ENCODE data around the gene GALNT2.

GALNT2 gene

DNA sequence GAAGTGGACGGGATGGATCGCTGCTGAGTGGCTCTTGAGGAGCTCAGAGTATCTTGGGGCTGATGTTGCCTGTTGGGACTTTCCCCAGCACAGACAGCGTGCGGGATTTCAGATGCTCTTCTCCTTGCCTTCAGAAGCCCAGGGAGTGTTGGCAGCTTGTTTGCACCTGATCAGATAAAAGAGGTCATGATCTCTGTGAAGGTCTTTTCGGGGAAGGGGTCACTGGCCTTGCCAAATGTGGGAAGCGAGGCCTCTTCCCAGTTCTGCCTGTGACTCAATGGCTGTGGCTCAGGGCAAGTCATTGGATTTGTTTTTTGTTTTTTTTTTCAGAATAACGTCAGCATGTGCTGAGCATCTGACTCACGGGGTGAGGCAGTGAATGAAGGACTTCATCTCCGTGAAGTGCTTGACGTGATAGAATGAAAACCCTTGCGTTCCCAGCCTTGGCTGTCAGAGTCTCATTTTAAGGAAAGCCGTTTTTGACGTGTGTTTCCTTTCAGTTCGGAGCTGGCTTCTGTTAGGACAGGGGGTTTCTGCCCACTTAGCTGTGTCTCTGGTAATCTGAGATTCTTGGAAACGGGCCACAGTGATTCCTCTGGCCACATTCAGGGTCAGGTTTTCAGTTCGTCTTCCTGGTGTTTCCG lies 46.7 kb downstream of the GALNT2 start:
- peak in 2 of 4 experiments; percentile 16 to 27 for DNase-seq

DNA sequence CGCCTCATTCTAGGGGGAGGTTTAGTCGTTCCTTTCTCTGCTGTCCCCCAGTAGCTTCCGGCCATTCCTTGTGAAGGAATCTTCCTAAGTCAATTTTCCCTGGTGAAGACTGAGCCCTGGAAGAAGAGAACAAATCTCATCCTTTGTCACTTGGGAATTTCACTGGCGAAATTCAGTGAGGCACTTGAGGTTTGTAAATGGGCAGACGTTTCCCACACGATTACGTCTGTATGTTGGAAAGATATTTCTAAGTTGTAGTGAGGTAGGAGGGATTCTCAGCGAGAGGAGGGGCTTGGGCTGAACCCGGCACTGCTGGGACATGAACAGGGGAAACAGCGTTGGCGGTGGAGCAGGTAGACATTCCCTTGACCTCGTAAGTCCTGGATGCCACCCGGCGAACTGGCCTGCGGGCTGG lies 47.2 kb downstream of the GALNT2 start:
- DNase-seq = no peak

DNA sequence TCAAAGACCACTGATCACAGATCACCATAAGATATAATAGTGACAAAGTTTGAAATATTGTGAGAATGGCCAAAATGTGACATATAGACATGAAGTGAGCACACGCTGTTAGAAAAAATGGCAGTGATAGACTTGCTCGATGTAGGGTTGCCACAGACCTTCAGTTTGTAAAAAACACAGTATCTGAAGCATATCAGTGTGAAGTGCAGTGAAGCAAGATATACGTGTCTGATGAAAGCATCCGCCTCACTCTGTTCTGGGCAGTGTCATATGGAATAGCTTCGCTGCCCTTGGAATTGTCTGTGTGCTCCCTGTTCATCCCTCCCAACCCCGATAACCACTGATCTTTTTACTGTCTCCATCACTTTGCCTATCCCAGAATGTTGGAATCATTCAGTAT lies 50.7 kb downstream of the GALNT2 start:
- no peak for DNase-seq

DNA sequence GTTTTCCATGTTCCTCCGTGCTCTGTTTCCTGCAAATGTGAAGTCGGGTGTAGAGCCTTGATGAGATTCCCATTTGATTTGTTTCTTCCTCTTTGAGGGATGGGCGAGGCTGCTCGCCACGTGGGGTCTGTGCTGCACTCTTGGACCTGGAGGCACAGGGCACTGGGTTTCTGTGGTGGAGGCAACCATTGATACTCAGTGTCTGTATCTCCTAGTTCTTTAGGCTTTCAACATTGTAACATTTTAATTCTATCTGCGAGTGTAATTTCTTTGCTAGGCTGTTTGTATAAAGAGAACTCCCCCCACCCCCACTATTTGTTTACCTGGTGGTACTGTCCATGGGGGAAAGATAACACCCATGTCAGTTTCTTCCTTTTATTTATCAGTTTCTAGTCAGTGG lies 52.3 kb downstream of the GALNT2 start:
- DNase-seq = no peak

DNA sequence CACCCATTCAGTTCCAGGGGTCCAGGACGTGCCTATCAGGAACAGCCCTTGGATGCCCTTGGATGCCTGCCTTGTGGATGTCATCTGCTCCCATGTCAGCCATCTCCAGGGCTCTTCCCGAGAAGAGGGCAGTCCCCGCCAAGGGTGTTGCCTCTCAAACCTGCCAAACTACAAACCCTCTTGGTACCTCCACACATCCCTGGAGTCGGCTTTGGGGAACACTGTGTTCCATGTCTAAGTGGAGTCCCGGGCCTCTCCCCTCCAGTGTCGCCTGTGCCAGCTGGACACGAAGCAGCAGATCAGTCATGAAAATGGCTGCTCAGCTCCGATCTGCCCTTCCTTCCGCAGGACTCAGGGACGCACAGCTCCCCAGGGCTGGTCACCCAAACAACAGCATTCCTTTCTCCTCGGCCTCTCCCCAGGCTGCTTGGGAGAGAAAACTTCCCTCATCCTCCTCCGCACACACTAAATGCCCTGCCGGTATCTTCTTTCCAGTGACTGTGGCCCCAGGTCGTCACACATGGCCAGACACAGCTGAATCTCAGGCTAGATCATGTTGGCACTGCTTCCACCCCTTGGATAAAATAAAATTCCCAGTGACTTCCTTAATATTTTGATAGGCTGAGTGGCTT lies 53.4 kb downstream of the GALNT2 start:
- no peak for DNase-seq

DNA sequence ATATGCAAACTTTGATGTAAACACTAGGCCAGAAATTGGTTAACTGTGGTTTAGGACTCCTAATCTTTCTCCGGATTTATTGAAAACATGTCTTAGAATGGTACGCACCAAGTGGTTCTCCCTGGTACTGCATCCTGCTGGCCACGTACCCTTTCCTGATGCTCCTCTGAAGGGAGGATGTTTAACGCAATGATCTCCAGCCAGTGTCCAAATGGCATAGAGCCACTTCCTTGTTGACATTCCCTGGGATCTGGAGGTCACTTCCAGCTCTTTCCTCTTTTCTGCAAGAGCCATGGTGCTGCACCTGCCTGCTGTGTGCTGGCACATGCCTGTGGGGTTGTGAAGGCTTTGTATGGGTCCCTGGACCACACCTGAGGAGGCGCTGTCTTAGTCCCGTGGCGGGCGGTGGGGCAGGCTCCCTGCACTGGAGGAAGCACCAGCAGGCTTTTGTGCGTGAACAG lies 53.9 kb downstream of the GALNT2 start:
- peak in 3 of 4 experiments; percentile 19 to 38 (median 28) for DNase-seq

DNA sequence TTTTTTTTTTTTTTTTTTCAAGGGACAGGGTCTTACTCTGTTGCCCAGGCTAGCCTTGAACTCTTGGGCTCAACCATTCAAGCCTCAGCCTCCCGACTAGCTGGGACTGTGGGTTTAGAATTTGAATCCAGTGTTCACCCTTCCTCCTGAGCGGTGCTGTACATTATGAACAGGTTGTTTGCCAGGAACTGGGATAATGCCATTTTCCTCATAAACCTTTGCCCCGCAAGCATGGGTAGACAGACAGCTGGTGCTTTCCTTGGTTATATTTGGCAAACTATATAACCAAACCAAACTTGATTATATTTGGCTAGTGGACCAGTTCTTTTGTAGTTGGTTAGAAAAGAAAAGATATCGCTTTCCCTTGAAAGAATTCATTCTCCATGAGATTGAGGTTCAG lies 54.9 kb downstream of the GALNT2 start:
- no peak for DNase-seq

DNA sequence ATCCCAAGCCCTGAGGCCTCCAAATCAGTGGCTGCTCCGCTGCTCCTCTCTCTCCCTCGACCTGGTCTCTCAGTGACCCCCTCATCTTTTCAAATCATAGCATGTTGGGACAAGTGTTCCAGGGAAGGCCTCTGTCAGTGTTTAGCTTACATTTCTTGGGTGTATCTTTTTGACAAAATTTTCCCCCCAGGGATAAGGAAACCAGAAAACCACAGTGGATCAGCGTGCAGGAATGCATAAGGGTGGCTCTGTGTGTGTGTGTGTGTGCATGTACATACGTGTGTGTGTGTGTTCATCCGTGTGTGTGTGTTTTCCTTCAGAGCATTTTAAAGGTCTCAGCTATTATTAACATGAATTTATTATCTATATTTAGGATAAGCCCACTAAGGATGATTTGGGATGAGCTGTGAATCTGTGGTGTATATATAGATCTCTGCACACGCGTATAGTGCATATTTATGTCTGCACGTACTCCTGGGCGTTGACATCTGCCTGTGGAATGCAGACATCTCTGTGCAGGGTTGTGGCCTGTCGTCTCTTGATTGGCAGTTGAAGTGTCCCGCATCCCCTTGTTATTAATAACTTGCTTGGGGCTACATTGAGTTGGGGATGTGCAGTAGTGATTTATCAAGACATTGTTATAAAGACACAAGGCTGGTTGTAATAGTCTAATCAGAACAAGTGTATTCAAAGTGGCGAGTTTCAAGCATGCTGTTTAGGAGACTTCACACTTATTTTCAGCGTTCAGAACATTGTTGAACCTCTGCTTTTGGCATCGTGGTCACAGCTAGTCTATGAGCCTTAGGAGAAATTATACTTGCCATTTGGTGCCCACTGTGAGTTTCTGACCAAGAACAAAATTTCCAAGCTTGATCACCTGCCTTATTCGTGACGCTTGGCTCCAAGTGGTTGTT lies 55.6 kb downstream of the GALNT2 start:
- no peak for DNase-seq

DNA sequence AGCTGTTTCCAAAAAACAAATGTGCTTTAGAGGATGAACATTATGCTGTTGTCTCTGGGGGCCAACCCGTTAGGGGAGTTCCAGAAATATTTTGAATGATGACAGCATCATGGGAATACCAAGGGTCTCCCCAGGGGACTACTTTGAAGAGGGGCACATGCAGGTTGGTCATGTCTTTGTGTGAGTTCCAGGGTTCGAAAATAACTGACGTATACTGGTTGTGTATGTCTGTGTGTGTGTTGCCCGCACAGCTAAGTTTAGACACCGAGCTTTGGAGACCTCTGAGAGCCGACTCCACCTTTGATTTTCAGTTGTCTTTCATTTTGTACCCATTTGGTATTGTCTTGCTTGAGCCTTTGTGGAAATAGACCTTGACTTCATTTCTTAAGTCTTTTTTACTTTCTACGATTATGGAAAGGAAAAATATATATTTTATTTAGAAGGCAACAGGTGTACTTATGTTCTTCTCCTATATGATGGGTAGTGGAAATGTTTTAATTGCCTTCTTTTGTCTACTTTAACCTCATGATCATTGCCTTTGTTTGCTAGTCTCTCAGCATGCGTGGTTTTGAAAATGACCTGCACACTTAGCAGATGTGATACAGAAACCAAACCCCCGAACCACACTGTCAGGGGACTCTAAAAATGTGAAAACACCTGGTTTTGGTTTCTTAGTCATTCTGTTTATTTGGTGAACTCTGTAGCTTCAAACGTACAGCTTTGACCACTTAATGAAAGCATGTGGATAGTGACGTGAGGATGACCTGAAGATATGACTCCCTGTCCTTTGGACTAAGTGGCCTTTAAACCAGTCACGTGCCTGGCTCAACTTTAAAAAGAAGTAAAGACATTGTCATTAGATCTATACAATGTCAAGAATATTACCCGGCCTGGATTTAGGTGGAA lies 56.5 kb downstream of the GALNT2 start:
- no peak for DNase-seq

DNA sequence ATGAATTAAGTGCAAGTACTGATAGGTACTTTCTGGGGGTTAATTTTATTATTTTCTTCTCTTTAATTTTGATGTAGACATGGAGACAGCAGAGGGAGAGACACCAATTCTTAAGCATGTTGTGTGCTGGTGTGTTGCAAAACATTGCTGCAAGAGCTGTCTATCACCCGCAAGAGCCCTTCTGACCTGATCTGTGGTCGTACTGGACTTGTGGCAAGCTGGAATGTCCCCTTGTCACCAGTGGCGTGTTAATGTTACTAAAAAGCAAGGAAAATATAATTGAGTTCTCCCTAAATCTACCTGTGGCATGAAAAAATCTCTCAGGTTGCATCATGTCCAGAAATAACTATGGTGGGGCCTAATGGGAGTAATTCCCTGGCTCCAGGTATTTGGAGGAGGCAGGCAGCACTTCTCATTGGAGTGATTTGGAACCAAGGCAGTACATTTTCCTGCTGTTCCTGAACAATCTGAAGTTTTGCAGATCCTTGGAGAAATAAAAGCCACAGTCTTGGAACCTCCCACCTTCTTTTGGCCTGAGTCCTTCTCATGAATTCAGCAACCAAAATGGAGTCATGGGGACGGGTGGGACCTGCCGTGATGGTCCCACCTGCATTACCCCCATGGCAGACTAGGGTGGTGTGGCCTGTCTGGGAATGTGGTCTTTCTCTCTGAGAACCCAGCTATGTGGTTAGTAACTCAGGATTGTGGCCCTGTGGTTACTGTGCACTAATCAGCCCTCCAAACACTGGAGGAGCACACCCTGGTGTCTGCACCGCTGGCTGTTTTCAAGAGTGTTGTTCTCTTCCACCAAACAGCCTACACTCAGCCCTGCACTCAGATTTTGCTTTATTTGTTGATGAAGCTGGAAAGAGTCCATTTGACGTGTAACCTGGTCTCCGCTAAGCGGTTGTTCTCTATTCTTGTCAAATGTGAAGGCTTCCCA lies 57.4 kb downstream of the GALNT2 start:
- peak in 1 of 4 experiments; percentile 32 for DNase-seq

DNA sequence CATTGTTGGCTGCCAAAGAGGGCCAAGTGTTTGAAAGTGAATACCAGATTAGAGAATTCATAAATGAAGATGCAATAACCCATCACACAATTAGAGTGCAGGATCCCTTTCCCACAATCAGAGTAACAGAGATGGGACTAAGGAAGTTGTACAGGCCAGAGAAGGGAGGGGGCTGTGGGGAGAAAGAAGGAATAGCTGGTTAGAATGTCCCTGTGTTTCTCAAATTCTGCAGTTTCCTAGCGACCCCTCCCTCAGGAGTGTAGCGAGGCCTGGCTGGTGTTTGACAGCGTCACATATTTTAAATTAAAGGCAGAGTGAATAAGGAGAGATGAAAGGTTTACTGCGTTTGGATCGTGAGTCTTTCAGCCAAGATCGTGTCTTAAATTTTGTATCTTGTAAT lies 58.1 kb downstream of the GALNT2 start:
- DNase-seq = no peak

DNA sequence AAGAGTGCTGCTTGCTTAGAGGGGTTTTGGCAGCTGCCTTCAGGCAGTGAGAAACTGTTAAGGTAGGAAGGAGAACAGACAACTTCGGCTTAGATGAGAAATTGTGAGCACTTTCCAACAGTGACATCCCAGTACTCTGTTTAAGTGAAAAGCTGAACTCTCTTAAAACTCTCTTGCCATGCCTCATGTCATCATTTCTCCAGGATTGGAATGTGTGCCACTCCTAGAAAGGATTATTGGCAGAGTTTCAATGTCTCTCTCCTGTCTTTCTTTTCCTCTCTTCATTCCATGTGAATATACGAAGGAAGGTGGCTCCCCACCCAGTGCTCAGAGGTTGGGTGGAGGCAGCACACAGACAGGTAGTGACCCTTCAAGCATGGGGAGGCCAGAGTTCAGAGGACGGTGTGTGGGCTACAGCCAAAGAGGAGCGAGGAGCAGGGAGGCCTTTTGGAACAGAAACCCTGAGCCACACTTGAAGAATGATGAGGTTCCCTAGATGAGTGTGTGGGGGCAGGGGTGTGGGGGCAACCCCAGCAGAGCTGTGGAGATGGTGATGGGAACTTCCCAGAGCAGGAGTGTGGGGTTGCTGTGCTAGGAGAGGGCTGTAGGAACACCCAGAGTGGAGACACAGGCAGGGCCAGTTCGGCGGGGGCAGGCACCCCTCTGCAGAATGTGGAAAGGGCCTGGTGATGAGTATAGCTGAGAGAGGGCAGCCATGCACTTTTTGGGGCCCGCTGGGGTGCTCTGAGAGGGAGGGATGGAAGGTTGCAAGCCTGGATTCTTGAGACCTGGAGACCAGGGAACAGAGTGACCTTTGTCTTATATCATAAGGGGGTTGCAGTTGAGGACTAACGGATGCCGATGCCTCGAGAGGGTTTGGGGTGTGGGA lies 58.8 kb downstream of the GALNT2 start:
- peak in 1 of 4 experiments; percentile 12 for DNase-seq

DNA sequence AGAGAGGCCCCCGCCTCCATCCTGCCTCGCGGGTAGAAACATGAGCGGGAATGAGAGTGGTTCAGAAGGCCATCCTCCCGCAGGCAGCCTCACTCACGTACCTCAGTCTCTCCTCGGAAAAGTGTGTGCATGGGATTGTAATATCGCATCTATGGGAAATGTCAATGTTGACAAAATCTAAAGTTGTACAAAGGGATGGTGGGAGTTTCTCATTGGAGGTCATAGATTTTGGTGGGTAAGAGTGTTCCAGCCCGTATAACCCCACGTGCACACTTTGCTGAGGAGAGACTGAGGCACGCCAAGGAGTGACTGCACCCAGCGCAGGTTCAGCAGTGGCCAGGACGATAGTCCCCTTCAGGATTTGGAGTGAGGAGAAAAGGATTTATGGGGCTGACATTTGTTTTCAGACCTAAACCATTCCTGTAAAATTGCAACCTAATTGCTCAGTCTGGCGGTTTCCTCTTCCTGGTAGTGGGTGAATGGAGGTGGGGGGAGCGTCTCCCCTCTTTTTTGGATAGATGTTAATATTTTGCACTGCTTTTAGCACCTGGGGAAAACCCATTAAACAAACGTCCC lies 59.6 kb downstream of the GALNT2 start:
- DNase-seq = no peak

DNA sequence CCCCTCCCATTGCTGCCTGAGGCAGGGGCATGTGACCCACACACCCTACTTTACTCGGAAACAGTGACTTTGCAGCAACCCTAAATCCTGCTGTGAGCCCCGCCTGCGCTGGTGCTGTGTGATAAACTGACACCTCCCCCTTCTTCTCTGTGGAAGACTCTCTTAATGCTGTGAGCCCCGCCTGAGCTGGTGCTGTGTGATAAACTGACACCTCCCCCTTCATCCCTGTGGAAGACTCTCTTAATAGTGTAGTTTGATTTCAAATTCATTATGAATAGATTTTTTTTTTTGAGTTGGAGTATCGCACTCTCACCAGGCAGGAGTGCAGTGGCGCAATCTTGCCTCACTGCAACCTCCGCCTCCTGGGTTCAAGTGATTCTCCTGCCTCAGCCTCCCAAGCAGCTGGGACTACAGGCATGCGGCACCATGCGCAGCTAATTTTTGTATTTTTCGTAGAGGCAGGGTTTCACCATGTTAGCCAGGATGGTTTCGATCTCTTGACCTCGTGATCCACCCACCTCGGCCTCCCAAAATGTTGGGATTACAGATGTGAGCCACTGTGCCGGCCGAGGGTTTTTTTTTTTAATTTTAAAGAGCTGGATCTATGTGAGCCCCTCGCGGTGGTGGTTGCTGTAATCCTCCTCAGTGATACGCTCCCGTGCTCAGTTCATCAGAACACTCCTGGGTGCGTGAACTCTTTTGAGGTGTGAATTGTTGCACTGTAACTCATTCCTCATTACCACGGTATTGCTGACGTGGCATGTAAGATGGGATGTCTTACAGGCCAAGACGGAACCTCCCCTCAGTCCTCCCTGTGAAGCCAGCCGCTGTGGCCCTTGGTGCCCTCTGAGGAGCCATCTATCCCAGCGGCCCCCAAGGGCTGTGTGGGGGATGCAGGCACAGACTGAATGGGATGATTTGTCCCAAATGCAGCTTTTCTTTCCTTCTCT lies 60.3 kb downstream of the GALNT2 start:
- peak; percentile 21 to 55 (median 46) for DNase-seq

DNA sequence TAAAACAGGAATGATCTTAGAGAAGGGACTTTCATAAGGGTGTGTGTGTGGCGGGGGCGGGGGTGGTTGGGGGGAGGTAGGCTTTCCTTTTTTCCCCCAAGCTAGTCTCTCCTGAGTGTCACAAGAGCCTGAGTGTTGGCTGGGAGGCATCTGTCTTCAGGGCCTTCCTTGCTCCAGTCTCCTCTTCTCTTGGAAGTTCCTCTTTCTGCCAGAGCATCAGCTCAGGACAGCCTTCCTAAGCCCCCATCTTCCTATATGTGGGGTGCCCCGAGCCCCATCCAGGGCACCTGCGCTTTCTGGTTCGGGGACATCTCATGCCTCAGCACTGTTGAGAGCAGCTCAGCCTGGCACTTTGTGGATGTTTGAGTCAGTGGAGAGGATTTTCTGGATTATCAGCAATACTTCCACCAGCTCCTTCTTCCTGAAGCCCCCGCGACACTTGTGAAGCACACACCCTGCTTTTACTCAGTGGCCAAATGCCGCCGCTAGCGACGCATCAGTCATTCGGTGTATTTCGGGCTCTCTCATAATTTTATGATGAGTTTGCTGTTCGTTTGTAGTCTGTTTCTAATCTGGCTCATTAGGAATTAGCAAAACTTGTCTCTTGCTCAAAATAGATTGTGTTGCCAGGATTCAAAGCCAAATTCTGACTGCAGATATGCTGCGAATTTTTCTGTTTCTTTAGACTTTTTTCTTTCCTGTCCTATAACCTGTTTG lies 61.7 kb downstream of the GALNT2 start:
- peak in 3 of 4 experiments; percentile 24 to 34 (median 28) for DNase-seq

DNA sequence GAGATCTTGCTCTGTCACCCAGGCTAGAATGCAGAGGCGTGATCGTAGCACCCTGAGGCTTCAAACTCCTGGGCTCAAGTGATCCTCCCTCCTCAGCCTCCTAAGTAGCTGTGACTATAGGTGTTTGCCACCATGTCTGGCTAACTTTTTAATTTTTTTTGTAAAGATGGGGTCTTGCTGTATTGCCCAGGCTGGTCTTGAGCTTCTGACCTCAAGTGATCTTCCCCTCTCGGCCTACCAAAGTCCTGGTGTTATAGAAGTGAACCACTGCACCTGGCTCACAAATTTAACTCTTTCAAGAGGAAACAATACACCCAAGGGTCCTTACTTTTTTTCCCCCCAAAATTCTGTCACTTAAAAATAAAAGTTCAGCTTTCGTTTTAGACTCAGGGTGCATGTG lies 62.3 kb downstream of the GALNT2 start:
- DNase-seq = no peak

DNA sequence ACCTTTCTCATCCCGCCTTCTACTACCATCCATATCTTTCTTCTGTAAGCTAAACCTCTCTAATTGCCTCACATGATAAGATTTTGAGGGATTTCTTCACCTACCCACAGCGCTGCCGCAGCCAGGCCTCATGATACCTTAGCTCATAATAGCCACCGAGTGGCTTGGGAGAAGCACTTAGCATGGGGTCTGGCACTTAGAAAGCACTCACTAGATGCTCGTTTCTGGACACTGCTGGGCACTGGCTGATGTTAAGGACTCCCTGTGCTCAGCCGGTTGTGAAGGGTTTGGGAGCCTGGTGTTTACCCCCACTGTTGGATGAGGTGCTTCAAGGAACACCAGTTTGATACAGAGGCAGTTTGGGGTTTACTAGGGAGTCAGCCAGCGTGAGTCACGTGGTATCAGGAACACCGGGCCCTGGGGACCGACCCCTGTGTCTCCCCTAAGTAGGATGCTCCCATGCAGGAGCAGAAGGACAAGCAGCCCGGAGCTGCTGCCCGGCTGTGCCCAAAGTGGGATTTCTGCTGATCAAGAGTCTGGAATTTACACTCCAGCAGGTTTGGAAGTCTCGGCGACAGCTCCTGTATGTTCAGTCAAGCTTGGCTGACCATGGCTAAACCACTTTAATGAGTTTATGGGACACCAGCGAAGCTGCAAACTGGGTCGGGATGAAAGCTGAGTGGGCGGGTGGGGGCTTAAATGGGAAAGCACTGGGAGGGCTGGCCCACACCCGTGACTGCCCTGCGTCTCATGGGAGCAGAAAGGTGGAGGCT lies 63.3 kb downstream of the GALNT2 start:
- DNase-seq = no peak

Measured in suppressor macrophage (primary cell).